K562 (cell line): Measurements from ENCODE around the gene CCN2.

ENCODE experiments used
- ATF3 ChIP-seq, 2 experiments: fragments of 450-650 bp in 1 of 2; sonication (generic) in 1 of 2; formaldehyde crosslinking in 1 of 2; IDR thresholded peaks in 1 of 2; conservative IDR thresholded peaks in 1 of 2; 2 replicates each; pipeline versions ENCODE4 v1.6.1 to v1.8.1; 2016 to 2023; ENCODE audit warnings: mild to moderate bottlenecking in 2 of 2, moderate library complexity in 2 of 2, inconsistent platforms in 1 of 2, missing genetic modification reagents in 1 of 2
- CTCF ChIP-seq, 3 experiments: IDR thresholded peaks in 2 of 3; conservative IDR thresholded peaks in 1 of 3; 2 replicates each; pipeline ENCODE4 v1.5.1; 2011 to 2012; ENCODE audit warnings: low read length in 3 of 3, mild to moderate bottlenecking in 3 of 3, control low read depth in 2 of 3, improper control_type of control experiment in 1 of 3, inconsistent platforms in 1 of 3, low read depth in 1 of 3, mixed read lengths in 1 of 3, moderate library complexity in 1 of 3; ENCODE audit not compliant: insufficient read depth in 2 of 3
- SP1 ChIP-seq: sonication (generic); formaldehyde crosslinking; IDR thresholded peaks from 2 replicates; pipeline ENCODE4 v1.8.1; 2022; ENCODE audit warnings: mild to moderate bottlenecking, missing genetic modification reagents
- TFE3 ChIP-seq: fragments of 450-650 bp; formaldehyde crosslinking; IDR thresholded peaks from 2 replicates; pipeline ENCODE4 v1.4.0; 2020; ENCODE audit warnings: mild to moderate bottlenecking, mixed read lengths
- ZNF780A ChIP-seq: fragments of 250-450 bp; sonication (Bioruptor Pico); IDR thresholded peaks from 2 replicates; pipeline ENCODE4 v1.5.0; 2021; ENCODE audit warnings: mild to moderate bottlenecking

GRCh38 chr6:131980338-131980790 is 29.2 kb upstream of the CCN2 start:
- TF ChIP-seq CTCF (IDR thresholded peaks at IDR 0.05 in 2 of 3, conservative IDR thresholded peaks at IDR 0.05 in 1 of 3; ENCODE audit: insufficient read depth in 2 of 3, low read depth in 1 of 3, low read length in 3 of 3) = no peak
- TF ChIP-seq ATF3 (IDR thresholded peaks at IDR 0.05) = no peak
- no peak for TF ChIP-seq ATF3 (CRISPR knock-in tag; conservative IDR thresholded peaks at IDR 0.05)
- TF ChIP-seq TFE3 (CRISPR knock-in tag) = no peak
- no peak for TF ChIP-seq ZNF780A (CRISPR knock-in tag)
- TF ChIP-seq SP1 (CRISPR knock-in tag) = no peak
